NCI-H526 treated with DMSO at 0.1 percent for 48 hours (cell line): Measurements from ENCODE around the gene MAPRE3.

Source experiments
- DNase-seq: peaks from one replicate; lab custom pipeline; 2025; lab: John Stamatoyannopoulos, UW

The MAPRE3 gene

GRCh38 chr2:27041752-27042151 is 71.3 kb downstream of the MAPRE3 start:
- no peak for DNase-seq

DNA sequence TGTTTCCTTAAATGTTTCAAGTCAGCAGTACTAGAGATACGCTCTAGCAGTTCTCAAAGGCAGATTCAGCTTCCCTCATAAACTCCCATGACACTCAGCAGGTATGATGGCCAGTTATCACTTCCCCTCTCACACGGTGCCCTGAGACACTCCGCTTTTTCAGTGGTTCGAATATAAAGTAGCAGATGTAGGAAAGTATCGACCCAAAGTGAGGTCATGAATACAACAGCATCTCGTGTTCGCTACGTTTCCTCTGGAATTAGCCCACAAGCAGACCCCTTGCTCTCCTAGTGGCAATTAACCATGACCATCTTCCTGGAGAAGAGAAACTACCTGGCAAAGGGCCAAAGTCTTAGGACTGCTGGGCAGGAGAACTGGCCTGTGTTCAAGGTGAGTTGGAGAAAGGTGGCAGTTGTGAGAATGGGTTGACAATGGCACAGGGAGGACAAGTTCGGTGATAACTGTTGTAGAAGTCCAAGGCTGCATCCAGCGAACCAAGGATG is 71.8 kb downstream of the MAPRE3 start:
- DNase-seq = no peak

DNA sequence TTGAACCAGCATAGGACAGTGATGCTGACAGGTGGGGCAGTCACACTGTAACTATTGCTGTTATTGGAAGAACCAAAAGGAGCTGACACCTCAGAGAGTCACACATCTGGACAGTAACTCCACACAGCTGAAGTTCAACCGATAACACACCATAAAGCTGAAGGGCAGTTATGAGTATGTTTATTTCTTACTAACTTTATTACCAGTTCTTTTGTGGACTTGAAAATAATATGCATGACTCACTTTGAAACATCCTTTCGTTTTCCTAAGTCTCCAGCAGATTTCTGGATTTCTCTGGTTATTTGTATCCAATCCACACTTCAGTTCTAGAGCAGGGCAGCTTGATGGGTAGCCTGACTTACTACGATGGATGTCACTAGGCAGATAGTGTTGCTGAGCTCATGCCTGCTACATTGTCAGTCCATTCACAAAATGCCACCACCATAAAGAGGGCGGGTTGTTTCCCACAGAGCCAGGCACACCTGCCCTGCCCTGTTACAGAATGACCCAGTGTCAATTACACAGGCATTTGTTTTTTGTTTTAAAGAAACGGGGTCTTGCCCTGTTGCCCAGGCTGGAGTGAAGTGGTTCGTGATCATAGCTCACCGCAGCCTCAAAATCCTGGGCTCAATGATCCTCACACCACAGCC is 72.7 kb downstream of the MAPRE3 start:
- DNase-seq = no peak

- no peak for DNase-seq
Observed at GRCh38 chr2:27049422-27050280, 79.2 kb downstream of the MAPRE3 start.

GRCh38 chr2:27050281-27050995 is 80.0 kb downstream of the MAPRE3 start:
- DNase-seq = peak; percentile 99

- peak; percentile 94 for DNase-seq
Observed at GRCh38 chr2:27050996-27051901, 80.8 kb downstream of the MAPRE3 start, which contains the start of gene AGBL5. AGBL5 (plus strand) TSS chr2:27051668; CDS start chr2:27052959, 1,291 bp downstream.

GRCh38 chr2:27051902-27052645 is 81.6 kb downstream of the MAPRE3 start:
- DNase-seq = no peak

- no peak for DNase-seq
Observed at GRCh38 chr2:27053321-27053720, 82.9 kb downstream of the MAPRE3 start.

- DNase-seq = no peak
Observed at GRCh38 chr2:27053776-27054175, 83.3 kb downstream of the MAPRE3 start.

- no peak for DNase-seq
Observed at GRCh38 chr2:27054721-27055120, 84.3 kb downstream of the MAPRE3 start.

GRCh38 chr2:27057184-27057583 is 86.7 kb downstream of the MAPRE3 start:
- no peak for DNase-seq

- DNase-seq = no peak
Observed at GRCh38 chr2:27058210-27058609, 87.8 kb downstream of the MAPRE3 start.

DNA sequence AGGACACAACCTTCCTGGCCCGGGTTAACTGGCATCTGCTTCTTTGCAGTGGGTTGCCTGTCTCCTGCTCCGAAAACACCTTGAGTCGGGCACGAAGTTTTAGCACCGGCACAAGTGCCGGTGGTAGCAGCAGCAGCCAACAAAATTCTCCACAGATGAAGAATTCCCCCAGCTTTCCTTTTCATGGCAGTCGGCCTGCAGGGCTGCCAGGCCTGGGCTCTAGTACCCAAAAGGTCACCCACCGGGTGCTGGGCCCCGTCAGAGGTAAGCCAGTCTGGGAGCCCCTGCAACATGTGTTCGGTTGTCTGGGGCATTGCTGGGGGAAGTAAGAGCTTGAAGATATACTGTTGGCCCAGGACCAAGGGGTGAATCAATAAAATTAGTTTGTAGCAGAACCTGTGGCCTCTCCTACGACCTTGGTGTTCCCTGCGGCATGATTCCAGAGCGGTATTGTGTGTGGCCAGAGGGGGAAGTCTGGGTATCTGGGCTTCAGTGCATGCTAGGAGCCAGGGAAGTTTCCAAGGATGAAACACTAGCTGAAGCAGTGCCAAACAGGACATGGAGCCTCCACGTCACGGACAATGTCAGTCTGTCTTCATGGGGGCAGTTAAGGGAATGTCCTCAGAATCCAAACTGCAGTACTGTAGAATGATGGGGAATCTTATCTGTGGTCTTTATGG is 88.8 kb downstream of the MAPRE3 start:
- DNase-seq = no peak

GRCh38 chr2:27060323-27060722 is 89.9 kb downstream of the MAPRE3 start:
- DNase-seq = no peak

DNA sequence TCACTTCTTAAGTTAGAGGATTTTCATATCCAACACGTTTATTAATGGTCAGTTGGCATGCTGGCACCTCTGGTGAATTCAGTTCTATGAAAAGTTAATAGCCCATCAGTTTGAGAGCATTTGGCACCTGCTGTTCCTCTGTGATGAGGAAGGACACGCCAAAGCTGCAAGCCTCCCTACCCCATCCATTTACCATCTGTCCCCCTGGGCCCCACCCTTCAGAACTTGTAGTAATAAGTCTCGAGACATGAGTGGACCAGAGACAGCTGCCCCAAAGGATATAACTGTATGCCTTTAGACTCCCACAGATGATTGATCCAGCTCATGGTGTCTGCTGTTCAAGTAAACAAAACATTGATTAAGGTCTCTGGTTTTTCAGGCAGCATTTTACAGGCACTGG is 94.7 kb downstream of the MAPRE3 start:
- no peak for DNase-seq

- DNase-seq = no peak
Observed at GRCh38 chr2:27067385-27067784, 96.9 kb downstream of the MAPRE3 start.

DNA sequence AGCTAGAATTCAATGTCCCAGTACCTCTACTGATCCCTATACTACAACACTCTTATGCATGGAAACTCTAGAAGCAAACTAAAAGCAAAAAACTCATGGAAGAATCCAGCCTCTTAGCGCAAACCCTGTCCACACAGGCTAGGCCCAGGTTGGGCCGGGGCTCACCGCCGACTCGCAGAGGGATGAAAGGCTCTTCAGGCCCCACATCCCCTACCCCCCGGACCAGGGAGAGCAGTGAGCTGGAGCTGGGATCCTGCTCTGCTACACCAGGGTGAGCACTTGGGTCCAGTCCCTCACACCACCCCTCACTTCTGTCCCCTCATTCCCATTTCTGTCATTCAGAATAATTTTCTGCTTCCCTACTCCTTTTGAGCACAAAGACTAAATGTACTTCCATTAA is 99.0 kb downstream of the MAPRE3 start:
- DNase-seq = no peak

GRCh38 chr2:27069961-27070618 is 99.7 kb downstream of the MAPRE3 start:
- no peak for DNase-seq

- DNase-seq = no peak
Observed at GRCh38 chr2:27070653-27071276, 100.3 kb downstream of the MAPRE3 start.
